H1 (cell line): ENCODE data around the gene AHRR.
"Not testable (repeated sequence)": the region's sequence is repeated elsewhere in the genome, so short reads cannot be mapped to it uniquely, and the experiment has no call there.

Experiments used
- ATF3 ChIP-seq: IDR thresholded peaks from 2 replicates; pipeline ENCODE4 v1.6.1; 2011; ENCODE audit warnings: low read depth, mild to moderate bottlenecking, low read length; ENCODE audit not compliant: insufficient read depth
- CBX5 ChIP-seq: fragments of 300-800, 300-1000 bp; sonication (generic); IDR thresholded peaks from 2 replicates; pipeline ENCODE4 v1.7.1; 2016; ENCODE audit warnings: antibody characterized with exemption, low read length, low read depth
- EZH2 ChIP-seq: fragments of 200-600 bp; sonication (generic); IDR thresholded peaks from 2 replicates; pipeline ENCODE4 v1.7.1; 2012; ENCODE audit warnings: low read depth, mild to moderate bottlenecking, moderate library complexity, low read length, inconsistent platforms; ENCODE audit not compliant: severe bottlenecking
- MAX ChIP-seq: IDR thresholded peaks from 2 replicates; pipeline ENCODE4 v1.6.1; 2012; ENCODE audit warnings: inconsistent platforms
- POLR2A ChIP-seq, 2 experiments: IDR thresholded peaks; 1 replicate in 1 of 2; 2 replicates in 1 of 2; pipeline ENCODE4 v1.6.1; 2011; ENCODE audit warnings: low read depth in 2 of 2, low read length in 2 of 2, mild to moderate bottlenecking in 2 of 2; ENCODE audit errors: control extremely low read depth in 1 of 2
- RAD21 ChIP-seq, 2 experiments: IDR thresholded peaks in 1 of 2; conservative IDR thresholded peaks in 1 of 2; 2 replicates each; pipeline ENCODE4 v1.6.1; 2011; ENCODE audit warnings: low read depth in 2 of 2, low read length in 2 of 2, improper control_type of control experiment in 1 of 2, inconsistent platforms in 1 of 2, mild to moderate bottlenecking in 1 of 2, moderate library complexity in 1 of 2
- SP1 ChIP-seq: IDR thresholded peaks from 2 replicates; pipeline ENCODE4 v1.6.1; 2011; ENCODE audit warnings: low read depth, low read length
- SP2 ChIP-seq: IDR thresholded peaks from 2 replicates; pipeline ENCODE4 v1.6.1; 2012; ENCODE audit warnings: mild to moderate bottlenecking, low read length, inconsistent platforms
- SP4 ChIP-seq: IDR thresholded peaks from 2 replicates; pipeline ENCODE4 v1.6.1; 2012; ENCODE audit warnings: low read length, inconsistent platforms
- USF2 ChIP-seq: IDR thresholded peaks from 2 replicates; pipeline ENCODE4 v1.6.1; 2011; ENCODE audit warnings: low read length, improper control_type of control experiment
- TF ChIP-seq, protein P1 (sequence below), 3 experiments: IDR thresholded peaks; 1 replicate in 2 of 3; 2 replicates in 1 of 3; pipeline versions ENCODE4 v1.5.1 to v1.6.1; 2011; ENCODE audit warnings: low read length in 3 of 3, mild to moderate bottlenecking in 3 of 3, inconsistent platforms in 2 of 3, low read depth in 1 of 3, moderate library complexity in 1 of 3; ENCODE audit not compliant: insufficient read depth in 1 of 3; ENCODE audit errors: control extremely low read depth in 1 of 3

- TF ChIP-seq EZH2; CBX5; USF2; POLR2A (IDR thresholded peaks at IDR 0.05; ENCODE audit: control extremely low read depth in 1 of 2, low read depth in 2 of 2, low read length in 2 of 2); ATF3; RAD21 (IDR thresholded peaks at IDR 0.05 in 1 of 2, conservative IDR thresholded peaks at IDR 0.05 in 1 of 2; ENCODE audit: low read depth in 2 of 2, low read length in 2 of 2); SP4; MAX; SP2; SP1: not testable (repeated sequence)
- TF ChIP-seq, protein P1, sequence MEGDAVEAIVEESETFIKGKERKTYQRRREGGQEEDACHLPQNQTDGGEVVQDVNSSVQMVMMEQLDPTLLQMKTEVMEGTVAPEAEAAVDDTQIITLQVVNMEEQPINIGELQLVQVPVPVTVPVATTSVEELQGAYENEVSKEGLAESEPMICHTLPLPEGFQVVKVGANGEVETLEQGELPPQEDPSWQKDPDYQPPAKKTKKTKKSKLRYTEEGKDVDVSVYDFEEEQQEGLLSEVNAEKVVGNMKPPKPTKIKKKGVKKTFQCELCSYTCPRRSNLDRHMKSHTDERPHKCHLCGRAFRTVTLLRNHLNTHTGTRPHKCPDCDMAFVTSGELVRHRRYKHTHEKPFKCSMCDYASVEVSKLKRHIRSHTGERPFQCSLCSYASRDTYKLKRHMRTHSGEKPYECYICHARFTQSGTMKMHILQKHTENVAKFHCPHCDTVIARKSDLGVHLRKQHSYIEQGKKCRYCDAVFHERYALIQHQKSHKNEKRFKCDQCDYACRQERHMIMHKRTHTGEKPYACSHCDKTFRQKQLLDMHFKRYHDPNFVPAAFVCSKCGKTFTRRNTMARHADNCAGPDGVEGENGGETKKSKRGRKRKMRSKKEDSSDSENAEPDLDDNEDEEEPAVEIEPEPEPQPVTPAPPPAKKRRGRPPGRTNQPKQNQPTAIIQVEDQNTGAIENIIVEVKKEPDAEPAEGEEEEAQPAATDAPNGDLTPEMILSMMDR (IDR thresholded peaks at IDR 0.05; ENCODE audit: control extremely low read depth in 1 of 3, insufficient read depth in 1 of 3, low read depth in 1 of 3, low read length in 3 of 3): not testable (repeated sequence)
Measured at GRCh38 chr5:274346-274745, 47.2 kb upstream of the AHRR start.
